ENCODE results near the gene SEMG1. TPM values are rescaled to one million over a fixed set of nuclear protein-coding genes. Genes with fewer than 3 reads are reported as not detected.

The SEMG1 gene
- total RNA-seq, 4 donors from 2014 or later = 0.27 TPM; not detected in 3

- no peak for TF ChIP-seq EP300 (IDR thresholded peaks at IDR 0.05; ENCODE audit: low read depth)
- TF ChIP-seq, protein P1, sequence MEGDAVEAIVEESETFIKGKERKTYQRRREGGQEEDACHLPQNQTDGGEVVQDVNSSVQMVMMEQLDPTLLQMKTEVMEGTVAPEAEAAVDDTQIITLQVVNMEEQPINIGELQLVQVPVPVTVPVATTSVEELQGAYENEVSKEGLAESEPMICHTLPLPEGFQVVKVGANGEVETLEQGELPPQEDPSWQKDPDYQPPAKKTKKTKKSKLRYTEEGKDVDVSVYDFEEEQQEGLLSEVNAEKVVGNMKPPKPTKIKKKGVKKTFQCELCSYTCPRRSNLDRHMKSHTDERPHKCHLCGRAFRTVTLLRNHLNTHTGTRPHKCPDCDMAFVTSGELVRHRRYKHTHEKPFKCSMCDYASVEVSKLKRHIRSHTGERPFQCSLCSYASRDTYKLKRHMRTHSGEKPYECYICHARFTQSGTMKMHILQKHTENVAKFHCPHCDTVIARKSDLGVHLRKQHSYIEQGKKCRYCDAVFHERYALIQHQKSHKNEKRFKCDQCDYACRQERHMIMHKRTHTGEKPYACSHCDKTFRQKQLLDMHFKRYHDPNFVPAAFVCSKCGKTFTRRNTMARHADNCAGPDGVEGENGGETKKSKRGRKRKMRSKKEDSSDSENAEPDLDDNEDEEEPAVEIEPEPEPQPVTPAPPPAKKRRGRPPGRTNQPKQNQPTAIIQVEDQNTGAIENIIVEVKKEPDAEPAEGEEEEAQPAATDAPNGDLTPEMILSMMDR (IDR thresholded peaks at IDR 0.05) = no peak
- TF ChIP-seq POLR2AphosphoS5 (IDR thresholded peaks at IDR 0.05) = no peak
- no peak for TF ChIP-seq POLR2A (IDR thresholded peaks at IDR 0.05)
- Histone ChIP-seq H3K9me3 (no peaks in the 10 kb centered on the region), H3K27me3 (peaks cover 4% of the 10 kb centered on the region), H3K36me3 (no peaks in the 10 kb centered on the region), H3K27ac (no peak overlapping the region), H3K4me3 (no peak overlapping the region), H3K4me1 (no peaks in the 10 kb centered on the region)
- DNase-seq = no peak
- in situ Hi-C loops (cut with MboI; ENCODE audit: low pct_ligation_motif_present in 1 of 4, low pct_unique_long_range_greater_than_20kb in 1 of 4, low sequenced_read_pairs in 3 of 4) (no loop called here), intact Hi-C loops (cut with DNase I; ENCODE audit: low total_unique reads) (no loop called here)
Observed at GRCh38 chr20:45211569-45212474, 5.0 kb downstream of the SEMG1 start.

- DNase-seq = no peak
- WGBS, 2 donors (ENCODE audit: low coverage in 1 of 2) = 83 to 89% methylated on average over 3 of the region's 3 CpGs
- Histone ChIP-seq H3K27ac (no peak overlapping the region), H3K9me3 (no peaks in the 10 kb centered on the region), H3K4me3 (no peak overlapping the region), H3K36me3 (no peaks in the 10 kb centered on the region), H3K4me1 (no peaks in the 10 kb centered on the region), H3K27me3 (peaks cover 4% of the 10 kb centered on the region)
- in situ Hi-C loops (cut with MboI; ENCODE audit: low pct_ligation_motif_present in 1 of 4, low pct_unique_long_range_greater_than_20kb in 1 of 4, low sequenced_read_pairs in 3 of 4) = no loop called here
- TF ChIP-seq POLR2A (IDR thresholded peaks at IDR 0.05) (no peak), EP300 (IDR thresholded peaks at IDR 0.05; ENCODE audit: low read depth) (no peak), POLR2AphosphoS5 (IDR thresholded peaks at IDR 0.05) (no peak)
- TF ChIP-seq, protein P1 (IDR thresholded peaks at IDR 0.05) = no peak
- intact Hi-C loops (cut with DNase I; ENCODE audit: low total_unique reads) = no loop called here
Observed at GRCh38 chr20:45212836-45213235, 6.0 kb downstream of the SEMG1 start.

GRCh38 chr20:45218124-45218523, 11.3 kb downstream of the SEMG1 start:
- WGBS, 2 donors (ENCODE audit: low coverage in 1 of 2) = 69% methylated on average over 4 of the region's 4 CpGs; no CpG with 5 or more reads in 1 of the 2 donors
- in situ Hi-C loops (cut with MboI; ENCODE audit: low pct_ligation_motif_present in 1 of 4, low pct_unique_long_range_greater_than_20kb in 1 of 4, low sequenced_read_pairs in 3 of 4) = no loop called here

DNA sequence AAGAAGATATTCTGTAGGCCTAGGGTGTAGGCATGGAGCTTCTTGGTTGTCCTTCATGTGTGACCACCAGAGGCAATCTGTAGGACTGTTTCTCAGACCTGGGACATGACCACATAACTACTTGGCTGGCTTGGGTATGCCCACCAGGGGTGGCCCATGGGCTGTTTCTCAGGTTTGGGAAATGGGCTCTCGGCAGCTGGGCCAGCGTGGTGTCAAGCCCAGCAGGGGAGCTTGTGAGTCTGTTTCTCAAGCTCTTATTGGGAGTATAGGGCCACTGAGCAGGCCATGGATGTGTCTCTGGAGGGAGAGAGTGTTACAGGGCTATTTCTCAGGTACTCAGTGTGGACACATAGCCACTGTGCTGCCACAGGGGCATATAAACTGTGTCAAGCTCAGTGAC, 11.8 kb downstream of the SEMG1 start:
- Histone ChIP-seq H3K27ac (no peak overlapping the region), H3K9me3 (no peaks in the 10 kb centered on the region), H3K36me3 (no peaks in the 10 kb centered on the region), H3K4me1 (no peaks in the 10 kb centered on the region), H3K4me3 (no peak overlapping the region), H3K27me3 (peaks cover 18% of the 10 kb centered on the region)
- no peak for TF ChIP-seq POLR2A (IDR thresholded peaks at IDR 0.05)
- TF ChIP-seq POLR2AphosphoS5 (IDR thresholded peaks at IDR 0.05) = no peak
- TF ChIP-seq EP300 (IDR thresholded peaks at IDR 0.05; ENCODE audit: low read depth) = no peak
- TF ChIP-seq, protein P1 (IDR thresholded peaks at IDR 0.05) = no peak
- WGBS, 2 donors (ENCODE audit: low coverage in 1 of 2) = 100% methylated on average over 2 of the region's 2 CpGs; no CpG with 5 or more reads in 1 of the 2 donors
- no peak for DNase-seq
- in situ Hi-C loops (cut with MboI; ENCODE audit: low pct_ligation_motif_present in 1 of 4, low pct_unique_long_range_greater_than_20kb in 1 of 4, low sequenced_read_pairs in 3 of 4) (no loop called here), intact Hi-C loops (cut with DNase I; ENCODE audit: low total_unique reads) (no loop called here)

More at GRCh38 chr20:45218124-45218523, 11.3 kb downstream of the SEMG1 start:
- Histone ChIP-seq H3K36me3 (no peaks in the 10 kb centered on the region), H3K9me3 (no peaks in the 10 kb centered on the region), H3K27ac (no peak overlapping the region), H3K27me3 (peaks cover 17% of the 10 kb centered on the region), H3K4me1 (no peaks in the 10 kb centered on the region), H3K4me3 (no peak overlapping the region)
- no peak for DNase-seq
- no peak for TF ChIP-seq EP300 (IDR thresholded peaks at IDR 0.05; ENCODE audit: low read depth)
- TF ChIP-seq POLR2A (IDR thresholded peaks at IDR 0.05) = no peak
- TF ChIP-seq, protein P1 (IDR thresholded peaks at IDR 0.05) = no peak
- TF ChIP-seq POLR2AphosphoS5 (IDR thresholded peaks at IDR 0.05) = no peak
- intact Hi-C loops (cut with DNase I; ENCODE audit: low total_unique reads) = no loop called here
